AG04450 (cell line): Measurements from ENCODE around the gene SLC6A6. TPM values are rescaled to one million over a fixed set of nuclear protein-coding genes. Genes with fewer than 3 reads are reported as not detected.

Experiments
- CTCF ChIA-PET: fragments of 300-600, 350-600 bp; formaldehyde crosslinking; extraction: SDS; loops from one replicate; lab custom pipeline; 2022; ENCODE audit warnings: antibody characterized with exemption, inconsistent platforms; lab: Charles Lee
- POLR2A ChIA-PET: fragments of 350-600 bp; formaldehyde crosslinking; extraction: SDS; loops from one replicate; lab custom pipeline; 2021; ENCODE audit warnings: antibody characterized with exemption, inconsistent platforms; lab: Yijun Ruan, JAX
- DNase-seq: peaks from one replicate; pipeline ENCODE4 v3.0.0-alpha.2; 2011; ENCODE audit warnings: low read depth, low spot score
- H3K27ac ChIP-seq: one replicate; pipeline ENCODE4 v1.5.1; 2012; ENCODE audit warnings: low read depth, low read length, control low read depth
- H3K27me3 ChIP-seq: one replicate; pipeline ENCODE4 v1.6.0; 2012; ENCODE audit warnings: low read length; ENCODE audit not compliant: control insufficient read depth, insufficient read depth
- H3K4me3 ChIP-seq: 2 replicates; pipeline ENCODE4 v1.5.1; 2011; ENCODE audit warnings: mild to moderate bottlenecking, low read depth, low read length, control low read depth
- H3K9me3 ChIP-seq: 2 replicates; pipeline ENCODE4 v1.5.1; 2012; ENCODE audit warnings: low read length; ENCODE audit not compliant: control insufficient read depth, insufficient read depth
- polyA plus RNA-seq: library from polyadenylated mRNA; depleted of rRNA; stranded (reverse); fragments of >200 nt; gene quantifications from 2 replicates; pipeline ENCODE4 v1.2.3, GENCODE V29; 2011
- TF ChIP-seq, protein P1 (sequence below): IDR thresholded peaks from 2 replicates; pipeline ENCODE4 v1.5.1; 2011; ENCODE audit warnings: low read depth, low read length, control low read depth, inconsistent platforms

Gene SLC6A6
- polyA plus RNA-seq, 1 experiment, result 30.8 TPM

DNA sequence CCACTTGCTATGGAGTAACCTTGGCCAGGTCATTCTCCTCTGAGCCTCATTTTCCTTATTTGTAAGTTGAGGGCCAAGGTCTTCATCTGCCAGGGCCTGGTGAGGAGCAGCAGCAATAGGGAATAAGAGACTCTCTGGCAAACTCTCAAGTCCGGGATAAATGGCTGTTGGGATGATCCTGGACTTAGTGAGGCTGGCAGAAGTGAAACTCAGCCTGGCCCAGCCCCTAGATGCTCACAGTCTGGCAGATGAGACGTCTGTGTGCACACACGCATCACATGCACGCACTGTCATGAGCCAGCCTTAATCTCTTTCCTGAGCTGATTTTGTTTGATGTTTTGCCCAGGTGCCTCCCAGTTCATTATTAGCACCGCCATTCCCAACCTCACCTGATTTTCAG is 26.8 kb downstream of the SLC6A6 start:
- no peaks in the 10 kb centered on the region for H3K9me3 ChIP-seq
- no peaks in the 10 kb centered on the region for H3K27me3 ChIP-seq
- ChIA-PET CTCF (no interaction called here), POLR2A (no interaction called here)
- TF ChIP-seq, protein P1, sequence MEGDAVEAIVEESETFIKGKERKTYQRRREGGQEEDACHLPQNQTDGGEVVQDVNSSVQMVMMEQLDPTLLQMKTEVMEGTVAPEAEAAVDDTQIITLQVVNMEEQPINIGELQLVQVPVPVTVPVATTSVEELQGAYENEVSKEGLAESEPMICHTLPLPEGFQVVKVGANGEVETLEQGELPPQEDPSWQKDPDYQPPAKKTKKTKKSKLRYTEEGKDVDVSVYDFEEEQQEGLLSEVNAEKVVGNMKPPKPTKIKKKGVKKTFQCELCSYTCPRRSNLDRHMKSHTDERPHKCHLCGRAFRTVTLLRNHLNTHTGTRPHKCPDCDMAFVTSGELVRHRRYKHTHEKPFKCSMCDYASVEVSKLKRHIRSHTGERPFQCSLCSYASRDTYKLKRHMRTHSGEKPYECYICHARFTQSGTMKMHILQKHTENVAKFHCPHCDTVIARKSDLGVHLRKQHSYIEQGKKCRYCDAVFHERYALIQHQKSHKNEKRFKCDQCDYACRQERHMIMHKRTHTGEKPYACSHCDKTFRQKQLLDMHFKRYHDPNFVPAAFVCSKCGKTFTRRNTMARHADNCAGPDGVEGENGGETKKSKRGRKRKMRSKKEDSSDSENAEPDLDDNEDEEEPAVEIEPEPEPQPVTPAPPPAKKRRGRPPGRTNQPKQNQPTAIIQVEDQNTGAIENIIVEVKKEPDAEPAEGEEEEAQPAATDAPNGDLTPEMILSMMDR, result no peak
- DNase-seq, result no peak
- H3K4me3 ChIP-seq, result no peak overlapping the region
- H3K27ac ChIP-seq, result no peak overlapping the region

DNA sequence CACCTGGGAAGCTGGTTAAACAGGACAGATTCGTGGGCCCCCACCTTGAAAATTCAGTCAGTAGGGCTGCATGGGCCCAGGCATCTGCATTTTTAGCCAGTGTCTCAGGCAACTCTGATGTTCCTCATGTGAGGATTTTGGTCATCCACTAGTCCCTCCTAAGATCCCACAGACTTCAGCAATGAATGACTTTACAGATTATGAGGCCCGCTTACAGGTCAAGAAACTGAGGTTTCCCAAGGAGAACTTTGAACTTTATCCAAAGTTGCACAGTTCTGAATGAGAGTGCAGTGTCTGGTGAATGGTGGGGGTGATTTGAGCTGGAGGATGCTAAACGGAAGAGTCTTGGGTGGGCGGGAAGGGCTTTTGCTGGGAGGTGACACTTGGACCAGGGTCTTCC is 27.2 kb downstream of the SLC6A6 start:
- no peaks in the 10 kb centered on the region for H3K9me3 ChIP-seq
- H3K27me3 ChIP-seq, result no peaks in the 10 kb centered on the region
- POLR2A ChIA-PET, result no interaction called here
- no peak overlapping the region for H3K4me3 ChIP-seq
- DNase-seq, result no peak
- TF ChIP-seq, protein P1, result no peak
- CTCF ChIA-PET, result interaction anchor here (1.0 kb wide), 1 partner anchor 168 kb away, joined by 3 read pairs; no protein-coding TSS in a partner anchor
- no peak overlapping the region for H3K27ac ChIP-seq

DNA sequence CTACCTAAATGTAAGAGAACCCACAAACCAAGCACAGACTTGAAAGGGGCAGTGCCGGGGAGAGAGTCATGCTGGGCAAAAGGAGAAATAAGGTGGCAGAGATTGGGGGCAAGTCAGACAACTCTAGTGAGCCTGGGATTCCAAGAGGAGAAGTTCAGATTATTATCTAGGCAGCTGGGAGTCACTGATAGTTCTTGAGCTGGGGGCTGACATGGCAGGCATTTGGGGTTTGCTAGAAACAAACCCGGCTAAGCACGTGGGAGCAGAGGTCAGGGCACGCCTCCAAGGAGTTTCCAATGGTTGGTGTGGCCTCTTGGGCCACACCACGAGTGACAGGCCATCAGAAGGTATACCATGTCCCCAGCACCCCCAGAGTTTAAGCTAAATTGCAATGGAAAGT is 27.6 kb downstream of the SLC6A6 start:
- Histone ChIP-seq H3K9me3 (no peaks in the 10 kb centered on the region), H3K27me3 (no peaks in the 10 kb centered on the region), H3K27ac (no peak overlapping the region), H3K4me3 (no peak overlapping the region)
- POLR2A ChIA-PET, result no interaction called here
- DNase-seq, result no peak
- TF ChIP-seq, protein P1, result no peak
- CTCF ChIA-PET, result interaction anchor here (0.9 to 1.0 kb wide), 2 partner anchors 168 to 227 kb away, joined by 3 to 5 read pairs; no protein-coding TSS in a partner anchor

GRCh38 chr3:14430706-14431451 is 28.5 kb downstream of the SLC6A6 start:
- CTCF ChIA-PET, result interaction anchor here (0.9 to 1.5 kb wide), 3 partner anchors 169 to 227 kb away, joined by 3 to 5 read pairs (median 5); no protein-coding TSS in a partner anchor
- H3K27ac ChIP-seq, result no peak overlapping the region
- H3K4me3 ChIP-seq, result no peak overlapping the region
- TF ChIP-seq, protein P1, result no peak
- H3K9me3 ChIP-seq, result no peaks in the 10 kb centered on the region
- POLR2A ChIA-PET, result no interaction called here
- DNase-seq, result no peak
- H3K27me3 ChIP-seq, result no peaks in the 10 kb centered on the region

- ChIA-PET CTCF (interaction anchor here (0.9 to 1.5 kb wide), 2 partner anchors 171 to 228 kb away, joined by 3 to 5 read pairs; no protein-coding TSS in a partner anchor), POLR2A (interaction anchor here (1.0 kb wide), 1 partner anchor 29 kb away, joined by 3 read pairs; the partner anchor contains the start of gene SLC6A6)
- Histone ChIP-seq H3K4me3 (no peak overlapping the region), H3K27me3 (no peaks in the 10 kb centered on the region), H3K27ac (peak overlapping the region; percentile 52), H3K9me3 (no peaks in the 10 kb centered on the region)
- DNase-seq, result no peak
- TF ChIP-seq, protein P1, result no peak
These were observed 29.1 kb downstream of the SLC6A6 start for GRCh38 chr3:14431452-14431916.
